NCI-H345 treated with DMSO at 0.1 percent for 48 hours (cell line): ENCODE measurements around the gene TMEM212.
"Not testable (repeated sequence)": the region's sequence is repeated elsewhere in the genome, so short reads cannot be mapped to it uniquely, and the experiment has no call there.

Experiments used
- DNase-seq: peaks from one replicate; lab custom pipeline; 2025; ENCODE audit not compliant: unreplicated experiment; lab: John Stamatoyannopoulos, UW

TMEM212 gene

GRCh38 chr3:171883893-171884279 is 40.7 kb downstream of the TMEM212 start:
- DNase-seq, result no peak

- no peak for DNase-seq
Observed at GRCh38 chr3:171888466-171888865, 45.3 kb downstream of the TMEM212 start.

- no peak for DNase-seq
Observed at GRCh38 chr3:171890398-171890797, 47.2 kb downstream of the TMEM212 start.

- DNase-seq, result no peak
Observed at GRCh38 chr3:171892457-171892856, 49.3 kb downstream of the TMEM212 start.

- no peak for DNase-seq
Observed at GRCh38 chr3:171895291-171895690, 52.1 kb downstream of the TMEM212 start.

GRCh38 chr3:171895900-171896299 is 52.8 kb downstream of the TMEM212 start:
- DNase-seq, result no peak

- no peak for DNase-seq
Observed at GRCh38 chr3:171896316-171896715, 53.2 kb downstream of the TMEM212 start.

- DNase-seq, result no peak
Observed at GRCh38 chr3:171898192-171898591, 55.0 kb downstream of the TMEM212 start.

- DNase-seq, result no peak
Observed at GRCh38 chr3:171900446-171900845, 57.3 kb downstream of the TMEM212 start.

GRCh38 chr3:171901615-171902312 is 58.6 kb downstream of the TMEM212 start:
- no peak for DNase-seq

- no peak for DNase-seq
Observed at GRCh38 chr3:171904829-171905228, 61.7 kb downstream of the TMEM212 start.

GRCh38 chr3:171906503-171906902 is 63.4 kb downstream of the TMEM212 start:
- not testable (repeated sequence) for DNase-seq

- DNase-seq, result no peak
Observed at GRCh38 chr3:171906951-171907676, 64.0 kb downstream of the TMEM212 start.

GRCh38 chr3:171907761-171908160 is 64.6 kb downstream of the TMEM212 start:
- DNase-seq, result no peak

- DNase-seq, result no peak
Observed at GRCh38 chr3:171908731-171909130, 65.6 kb downstream of the TMEM212 start.
